ENCODE measurements around the gene RTN3.
A peak's percentile ranks its signal among the peaks of the same experiment; 100 is the strongest.
"Not testable (repeated sequence)": the region's sequence is repeated elsewhere in the genome, so short reads cannot be mapped to it uniquely, and the experiment has no call there.

Gene RTN3, protein sequence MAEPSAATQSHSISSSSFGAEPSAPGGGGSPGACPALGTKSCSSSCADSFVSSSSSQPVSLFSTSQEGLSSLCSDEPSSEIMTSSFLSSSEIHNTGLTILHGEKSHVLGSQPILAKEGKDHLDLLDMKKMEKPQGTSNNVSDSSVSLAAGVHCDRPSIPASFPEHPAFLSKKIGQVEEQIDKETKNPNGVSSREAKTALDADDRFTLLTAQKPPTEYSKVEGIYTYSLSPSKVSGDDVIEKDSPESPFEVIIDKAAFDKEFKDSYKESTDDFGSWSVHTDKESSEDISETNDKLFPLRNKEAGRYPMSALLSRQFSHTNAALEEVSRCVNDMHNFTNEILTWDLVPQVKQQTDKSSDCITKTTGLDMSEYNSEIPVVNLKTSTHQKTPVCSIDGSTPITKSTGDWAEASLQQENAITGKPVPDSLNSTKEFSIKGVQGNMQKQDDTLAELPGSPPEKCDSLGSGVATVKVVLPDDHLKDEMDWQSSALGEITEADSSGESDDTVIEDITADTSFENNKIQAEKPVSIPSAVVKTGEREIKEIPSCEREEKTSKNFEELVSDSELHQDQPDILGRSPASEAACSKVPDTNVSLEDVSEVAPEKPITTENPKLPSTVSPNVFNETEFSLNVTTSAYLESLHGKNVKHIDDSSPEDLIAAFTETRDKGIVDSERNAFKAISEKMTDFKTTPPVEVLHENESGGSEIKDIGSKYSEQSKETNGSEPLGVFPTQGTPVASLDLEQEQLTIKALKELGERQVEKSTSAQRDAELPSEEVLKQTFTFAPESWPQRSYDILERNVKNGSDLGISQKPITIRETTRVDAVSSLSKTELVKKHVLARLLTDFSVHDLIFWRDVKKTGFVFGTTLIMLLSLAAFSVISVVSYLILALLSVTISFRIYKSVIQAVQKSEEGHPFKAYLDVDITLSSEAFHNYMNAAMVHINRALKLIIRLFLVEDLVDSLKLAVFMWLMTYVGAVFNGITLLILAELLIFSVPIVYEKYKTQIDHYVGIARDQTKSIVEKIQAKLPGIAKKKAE

DNA sequence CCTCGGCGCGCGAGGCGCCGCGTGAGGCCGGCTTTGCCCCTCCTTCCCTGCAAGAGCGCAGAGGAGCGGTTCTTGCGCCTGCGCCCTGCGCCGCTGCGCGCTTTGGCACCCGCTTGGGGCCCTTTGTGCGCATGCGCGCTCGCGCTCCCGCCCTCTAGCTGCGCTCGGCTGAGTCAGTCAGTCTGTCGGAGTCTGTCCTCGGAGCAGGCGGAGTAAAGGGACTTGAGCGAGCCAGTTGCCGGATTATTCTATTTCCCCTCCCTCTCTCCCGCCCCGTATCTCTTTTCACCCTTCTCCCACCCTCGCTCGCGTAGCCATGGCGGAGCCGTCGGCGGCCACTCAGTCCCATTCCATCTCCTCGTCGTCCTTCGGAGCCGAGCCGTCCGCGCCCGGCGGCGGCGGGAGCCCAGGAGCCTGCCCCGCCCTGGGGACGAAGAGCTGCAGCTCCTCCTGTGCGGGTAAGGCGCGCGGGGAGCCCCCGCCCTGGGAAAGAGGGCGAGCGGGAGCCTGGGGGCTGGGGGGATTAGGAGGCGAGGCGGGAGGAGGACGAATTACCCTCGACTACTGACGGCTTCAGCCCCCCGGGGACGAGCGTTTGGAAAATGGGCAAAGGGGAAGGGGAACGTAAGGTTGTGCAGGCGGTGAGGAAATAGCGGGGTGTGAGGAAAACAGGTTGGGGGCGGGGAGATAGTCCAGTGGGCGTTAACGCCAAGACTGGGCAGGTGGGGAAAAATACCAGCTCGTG lies at the start of gene RTN3:
TSS of gene RTN3 (plus strand) at position 180 of the 745 bp plus-strand sequence. CDS start at position 317, 137 bp downstream.
- peak; percentile 97 to 98 for DNase-seq (ENCODE audit: low read depth in 1 of 2, low spot score in 1 of 2)

DNA sequence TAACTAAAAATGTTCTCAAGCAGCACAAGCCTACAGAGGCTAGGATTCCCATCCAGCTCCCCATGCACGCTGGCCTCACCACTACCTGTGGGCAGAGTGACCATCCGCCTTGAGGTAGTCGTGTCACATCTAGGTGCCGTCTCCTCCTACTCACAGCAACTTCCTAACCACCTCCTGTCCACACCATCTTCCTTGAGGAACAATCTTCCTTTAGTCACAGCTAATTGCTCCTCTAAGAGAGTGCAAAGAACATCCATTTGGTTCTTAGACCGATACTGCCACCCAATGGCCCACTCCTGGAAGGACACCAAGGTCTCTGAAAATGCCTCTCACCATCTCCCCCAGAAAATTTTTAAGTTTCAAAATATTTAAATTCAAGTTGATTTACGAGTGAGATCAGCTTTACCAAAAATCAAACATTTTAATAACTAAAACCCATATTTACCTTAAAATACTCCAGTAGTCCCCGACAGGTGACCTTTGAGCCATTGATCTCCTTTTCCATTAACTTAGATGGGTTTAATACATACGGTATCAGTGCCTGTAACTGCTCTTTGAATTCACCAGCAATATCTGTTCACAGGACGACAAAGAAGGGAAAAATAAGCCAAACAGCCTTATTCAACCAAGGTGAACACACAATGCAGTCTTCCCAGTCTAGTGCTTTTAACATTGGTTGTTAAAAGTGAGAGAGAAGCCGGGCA lies 45.4 kb upstream of the RTN3 start:
- DNase-seq (ENCODE audit: low read depth in 1 of 2, low spot score in 1 of 2): peak; percentile 21 to 40

DNA sequence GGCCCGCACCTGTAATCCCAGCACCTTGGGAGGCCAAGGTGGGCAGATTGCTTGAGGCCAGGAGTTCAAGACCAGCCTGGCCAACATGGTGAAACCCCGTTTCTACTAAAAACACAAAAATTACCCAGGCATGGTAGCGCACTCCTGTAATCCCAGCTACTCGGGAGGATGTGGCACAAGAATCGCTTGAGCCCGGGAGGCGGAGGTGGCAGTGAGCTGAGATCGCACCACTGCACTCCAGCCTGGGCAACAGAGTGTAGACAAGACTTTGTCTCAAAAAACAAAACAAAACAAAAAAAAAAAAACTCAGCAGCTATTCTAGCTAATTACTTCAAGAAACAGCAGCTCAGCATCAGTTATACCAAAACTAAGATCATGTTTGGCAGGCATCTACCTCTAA lies 42.9 kb upstream of the RTN3 start:
- DNase-seq (ENCODE audit: low read depth in 1 of 2, low spot score in 1 of 2): not testable (repeated sequence)

DNA sequence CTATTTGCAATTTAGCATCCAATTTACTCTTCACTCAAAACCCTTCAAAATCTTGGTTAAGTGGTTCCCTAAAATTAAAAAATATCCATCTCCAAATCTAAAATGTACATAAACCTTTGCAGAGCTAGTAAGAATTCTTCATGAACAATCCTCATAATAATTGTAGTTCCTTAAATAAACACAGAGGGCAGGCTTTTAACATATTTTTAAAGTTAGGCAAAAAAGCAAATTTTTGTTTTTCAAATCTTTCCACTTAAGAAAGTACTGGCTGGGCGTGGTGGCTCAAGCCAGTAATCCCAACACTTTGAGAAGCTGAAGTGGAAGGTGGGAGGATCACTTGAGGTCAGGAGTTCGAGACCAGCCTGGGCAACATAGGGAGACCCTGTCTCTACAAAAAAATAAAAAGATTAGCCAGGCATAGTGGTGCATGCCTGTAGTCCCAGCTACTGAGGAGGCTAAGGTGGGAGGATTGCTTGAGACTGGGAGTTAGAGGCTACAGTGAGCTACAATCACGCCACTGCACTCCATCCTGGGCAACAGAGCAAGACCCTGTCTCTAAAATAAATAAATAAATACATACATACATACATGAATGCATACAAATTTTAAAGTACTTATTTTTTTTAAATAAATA lies 42.0 kb upstream of the RTN3 start:
- no peak for DNase-seq (ENCODE audit: low read depth in 1 of 2, low spot score in 1 of 2)

DNA sequence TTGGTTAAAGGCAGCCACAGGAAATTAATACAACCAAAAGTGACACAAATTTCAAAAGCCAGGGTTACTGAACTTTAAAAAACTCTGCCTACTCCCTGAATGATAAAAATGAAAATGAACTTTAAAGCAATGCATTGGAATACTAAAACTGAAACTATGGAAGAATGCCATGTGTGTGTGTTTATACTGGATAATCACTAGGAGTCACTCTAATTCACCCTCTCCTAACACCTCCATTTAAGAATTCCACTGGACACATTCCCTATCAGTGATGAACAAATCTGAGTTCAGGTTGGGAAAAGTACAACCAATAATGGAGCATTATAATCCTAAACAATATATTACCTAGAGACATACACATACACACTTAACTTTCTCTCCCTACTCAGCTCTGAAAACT lies 39.6 kb upstream of the RTN3 start:
- DNase-seq (ENCODE audit: low read depth in 1 of 2, low spot score in 1 of 2): no peak

DNA sequence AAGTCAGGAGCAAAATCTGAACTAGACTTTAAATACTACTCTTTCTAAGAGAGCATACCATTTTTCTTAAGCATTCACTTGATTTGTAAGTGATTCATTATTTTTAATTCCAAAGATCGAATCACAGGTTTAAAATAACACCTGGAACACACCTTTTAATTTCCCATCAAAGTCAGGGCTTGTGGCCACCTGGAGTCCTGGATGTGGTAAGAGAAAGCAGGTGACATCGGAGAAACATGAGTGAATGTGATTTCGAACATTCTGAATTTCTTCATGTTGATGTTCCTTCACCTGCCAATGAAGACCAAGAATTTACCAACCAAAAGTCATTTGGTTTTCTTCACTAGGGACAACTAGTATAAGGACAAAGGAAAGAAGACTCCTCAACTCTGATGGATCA lies 38.1 kb upstream of the RTN3 start:
- no peak for DNase-seq (ENCODE audit: low read depth in 1 of 2, low spot score in 1 of 2)

DNA sequence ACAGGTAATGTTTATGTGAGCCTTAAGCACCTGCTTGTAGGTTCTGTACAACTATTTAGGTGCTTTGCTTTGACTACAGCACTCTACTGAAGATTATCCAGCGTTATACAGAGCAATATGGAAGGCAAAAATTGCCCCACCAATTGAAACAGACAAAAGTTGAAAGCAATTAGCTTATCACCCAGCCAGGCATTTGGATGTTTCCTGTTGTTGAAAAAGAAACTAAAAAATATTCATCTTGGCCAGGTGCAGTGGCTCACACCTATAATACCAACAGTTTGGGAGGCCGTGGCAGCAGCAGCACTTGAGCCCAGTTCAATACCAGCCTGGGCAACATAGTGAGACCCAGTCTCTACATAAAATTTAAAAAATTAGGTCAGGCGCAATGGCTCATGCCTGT lies 28.6 kb upstream of the RTN3 start:
- no peak for DNase-seq (ENCODE audit: low read depth in 1 of 2, low spot score in 1 of 2)

DNA sequence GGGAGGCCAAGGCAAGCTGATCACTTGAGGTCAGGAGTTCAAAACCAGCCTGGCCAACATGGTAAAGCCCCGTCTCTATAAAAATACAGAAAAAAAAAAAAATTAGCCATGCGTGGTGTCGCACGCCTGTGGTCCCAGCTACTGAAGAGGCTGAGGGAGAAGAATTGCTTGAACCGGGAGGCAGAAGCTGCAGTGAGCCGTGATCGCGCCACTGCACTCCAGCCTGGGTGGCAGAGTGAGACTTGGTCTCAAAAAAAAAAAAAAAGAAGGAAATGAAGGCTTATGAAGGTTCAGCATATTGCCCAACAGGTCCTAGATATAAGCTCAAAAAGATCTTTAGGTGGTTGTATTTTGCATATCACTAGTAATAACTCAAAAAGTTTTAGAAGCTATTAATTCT lies 20.3 kb upstream of the RTN3 start:
- no peak for DNase-seq (ENCODE audit: low read depth in 1 of 2, low spot score in 1 of 2)

DNA sequence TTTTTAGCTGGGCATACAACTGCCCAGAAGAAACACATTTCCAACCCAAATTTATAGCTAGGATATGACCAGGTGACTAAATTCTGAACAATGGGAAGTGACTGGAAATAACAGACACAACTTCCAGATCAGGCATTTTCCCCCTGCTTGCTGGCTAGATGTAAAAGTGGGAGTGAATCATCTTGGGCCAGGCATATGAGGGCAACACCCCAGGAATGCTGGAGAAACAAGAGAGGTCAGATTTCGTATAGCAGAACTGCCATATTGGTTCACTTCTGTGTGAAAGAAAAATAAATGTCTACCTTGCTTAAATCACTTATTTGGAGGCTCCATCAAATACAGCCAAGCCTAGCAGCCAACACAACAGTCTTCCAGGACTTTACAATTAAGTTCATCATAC lies 17.5 kb upstream of the RTN3 start:
- no peak for DNase-seq (ENCODE audit: low read depth in 1 of 2, low spot score in 1 of 2)

DNA sequence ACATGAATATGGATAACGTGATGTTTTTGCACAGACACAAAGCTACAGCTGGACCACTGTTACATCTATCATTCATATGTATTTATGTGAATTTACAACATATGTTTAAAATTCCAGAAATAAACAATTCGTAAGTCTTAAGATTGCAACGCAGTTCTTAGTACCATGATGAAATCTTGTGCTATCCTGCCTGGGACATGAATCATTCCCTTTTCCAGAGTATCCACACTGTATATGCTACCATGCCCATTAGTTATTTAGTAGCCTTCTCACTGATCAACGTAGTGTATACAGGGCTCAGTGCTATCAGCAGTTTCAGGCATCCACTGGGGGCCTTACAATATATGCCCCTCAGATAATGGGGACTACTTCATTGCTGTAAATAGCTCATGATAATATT lies 14.4 kb upstream of the RTN3 start:
- no peak for DNase-seq (ENCODE audit: low read depth in 1 of 2, low spot score in 1 of 2)

DNA sequence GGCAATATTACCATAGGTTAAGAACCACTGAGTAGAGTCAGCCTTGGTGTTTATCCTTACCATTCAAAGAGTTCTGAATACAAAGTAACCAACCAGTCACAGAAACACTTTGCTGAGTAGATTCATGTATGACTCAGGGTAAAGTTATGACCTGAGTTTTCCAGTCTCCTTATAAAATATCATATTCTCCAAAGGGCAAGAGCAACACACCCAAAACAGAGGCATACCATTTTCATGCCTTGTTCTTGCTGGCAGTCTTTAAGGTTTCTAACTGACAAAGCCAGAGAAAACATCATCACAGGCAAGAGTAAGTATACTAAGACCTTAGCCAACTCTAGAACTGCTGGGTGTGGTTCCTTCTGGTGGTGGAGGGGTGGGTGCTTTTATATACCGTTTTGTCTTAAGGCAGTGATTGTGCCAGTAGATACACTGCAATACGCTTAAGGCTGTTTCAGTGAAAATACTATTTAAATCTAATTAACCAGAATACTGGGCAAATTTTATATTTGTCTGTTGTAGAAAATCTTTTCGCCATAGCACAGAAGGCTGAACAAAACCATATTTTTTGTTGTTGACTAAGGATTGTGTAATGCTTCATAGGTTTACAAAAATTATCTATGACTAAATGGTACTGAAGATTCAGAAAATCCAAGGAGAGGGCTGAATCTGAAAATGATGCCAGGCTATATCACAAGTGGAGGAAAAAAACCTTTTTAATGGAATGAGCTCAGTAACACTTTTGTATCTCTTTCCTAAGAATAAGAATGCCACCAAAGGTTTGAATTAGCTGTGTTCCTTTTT lies 13.1 kb upstream of the RTN3 start:
- no peak for DNase-seq (ENCODE audit: low read depth in 1 of 2, low spot score in 1 of 2)

DNA sequence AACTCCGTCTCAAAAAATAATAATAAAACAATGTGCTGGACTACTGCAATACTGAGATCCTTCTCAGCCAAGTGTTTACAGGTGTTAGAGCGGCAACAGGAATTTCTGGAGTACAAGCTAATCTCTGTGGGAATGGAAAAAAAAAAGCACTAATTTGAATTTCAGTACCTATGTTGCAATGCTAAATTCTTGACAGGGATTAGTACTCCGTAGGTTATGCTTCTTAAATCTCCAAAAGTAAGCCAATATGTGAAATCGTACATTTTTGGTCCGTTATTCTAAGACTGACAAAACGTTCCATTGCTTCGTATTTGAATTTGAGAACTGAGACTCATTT lies 11.2 kb upstream of the RTN3 start:
- DNase-seq (ENCODE audit: low read depth in 1 of 2, low spot score in 1 of 2): no peak

DNA sequence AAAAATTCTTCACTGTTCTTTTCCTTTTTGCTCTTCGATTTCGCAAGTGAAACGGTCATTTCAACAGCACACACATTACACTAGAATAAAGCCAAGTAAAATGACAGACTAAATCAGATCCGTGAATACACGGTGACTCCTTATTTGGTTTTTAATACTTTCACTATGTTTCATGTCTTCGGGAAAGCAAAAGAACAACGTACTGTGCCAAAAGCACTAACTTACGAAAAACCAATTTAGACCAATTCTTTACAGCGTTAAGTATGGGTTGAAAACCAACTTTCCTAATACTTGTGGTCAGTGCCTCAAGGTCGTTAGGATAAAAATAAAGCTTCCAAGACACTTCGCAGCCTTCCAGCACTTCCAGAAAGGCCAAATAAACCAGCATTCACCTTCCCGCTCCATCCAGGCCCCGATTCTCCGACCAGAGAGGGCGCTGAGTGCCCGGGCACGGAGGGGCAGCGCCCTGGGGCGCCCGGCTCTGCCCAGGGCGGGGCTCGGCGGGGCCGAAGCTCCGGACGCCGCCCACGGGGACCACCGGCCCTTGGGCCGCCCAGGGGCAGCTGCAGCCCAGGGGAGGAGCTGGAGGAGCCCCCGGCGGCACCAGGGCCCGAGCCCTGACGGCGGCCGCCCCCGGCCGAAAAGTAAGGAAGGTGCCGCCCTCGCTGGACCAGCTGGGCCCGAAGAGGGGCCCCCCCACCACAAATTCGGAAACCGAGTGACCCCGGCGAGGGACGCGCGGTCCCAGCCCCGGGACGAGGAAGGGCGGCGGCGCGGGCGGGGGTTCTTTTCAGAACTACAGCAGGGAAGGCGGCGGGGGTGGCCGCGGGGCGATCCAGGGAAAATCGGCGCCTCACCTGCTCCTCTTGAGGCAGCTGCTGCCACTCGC lies 10.6 kb upstream of the RTN3 start:
- DNase-seq (ENCODE audit: low read depth in 1 of 2, low spot score in 1 of 2): peak in 1 of 2 donors; percentile 11

DNA sequence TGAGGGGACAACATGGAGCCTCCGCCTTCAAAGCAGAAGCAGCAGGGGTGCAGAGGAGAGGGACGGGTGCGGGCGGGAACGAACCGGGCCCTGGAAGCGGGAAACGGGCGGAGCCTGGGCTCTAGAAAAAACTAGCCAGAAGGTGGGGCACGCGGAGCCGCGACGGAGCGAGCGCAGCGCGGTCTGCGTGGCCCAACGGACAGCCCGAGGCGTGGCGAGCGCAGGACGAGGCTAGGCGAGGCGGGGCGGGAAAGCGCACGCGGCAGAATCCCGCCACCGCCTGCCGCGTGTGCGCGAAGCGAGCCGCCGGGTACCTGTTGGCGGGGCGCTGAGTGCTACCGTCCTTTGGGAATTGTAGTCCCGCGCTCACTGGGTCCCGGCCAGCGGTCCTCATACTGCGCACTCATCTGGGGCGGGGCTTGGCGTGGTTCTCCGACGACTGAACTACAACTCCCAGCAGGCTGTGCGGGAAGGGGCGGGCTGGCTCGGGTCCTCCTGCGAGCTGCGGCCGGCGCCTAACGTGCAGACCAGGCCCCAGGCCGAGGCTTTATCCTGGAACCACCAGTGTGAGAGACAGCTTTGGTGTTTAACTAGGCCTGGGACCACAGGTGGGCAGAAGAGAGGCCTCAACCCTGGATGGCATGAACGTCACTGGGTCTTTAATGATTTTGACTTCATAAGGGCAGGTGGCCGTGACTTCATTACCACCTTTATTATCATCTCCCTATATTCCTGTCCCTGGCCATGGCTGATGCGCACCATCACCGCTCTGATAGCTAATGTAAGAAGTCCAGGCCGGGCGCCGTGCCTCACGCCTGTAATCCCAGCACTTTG lies 9.8 kb upstream of the RTN3 start, which contains the start of gene ATL3:
TSS of gene ATL3 (minus strand) at position 55 of the 834 bp plus-strand sequence. CDS start at position 14, 41 bp downstream.
- DNase-seq (ENCODE audit: low read depth in 1 of 2, low spot score in 1 of 2): peak; percentile 86 to 92

DNA sequence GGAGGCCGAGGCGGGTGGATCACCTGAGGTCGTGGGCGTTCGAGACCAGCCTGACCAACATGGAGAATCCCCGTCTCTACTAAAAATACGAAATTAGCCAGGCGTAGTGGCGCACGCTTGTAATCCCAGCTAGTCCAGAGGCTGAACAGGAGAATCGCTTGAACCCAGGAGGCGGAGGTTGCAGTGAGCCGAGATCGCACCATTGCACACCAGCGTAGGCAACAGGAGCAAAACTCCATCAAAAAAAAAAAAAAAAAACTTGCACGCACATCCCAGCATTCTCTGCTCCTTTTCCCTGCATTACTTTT lies 9.2 kb upstream of the RTN3 start:
- no peak for DNase-seq (ENCODE audit: low read depth in 1 of 2, low spot score in 1 of 2)

DNA sequence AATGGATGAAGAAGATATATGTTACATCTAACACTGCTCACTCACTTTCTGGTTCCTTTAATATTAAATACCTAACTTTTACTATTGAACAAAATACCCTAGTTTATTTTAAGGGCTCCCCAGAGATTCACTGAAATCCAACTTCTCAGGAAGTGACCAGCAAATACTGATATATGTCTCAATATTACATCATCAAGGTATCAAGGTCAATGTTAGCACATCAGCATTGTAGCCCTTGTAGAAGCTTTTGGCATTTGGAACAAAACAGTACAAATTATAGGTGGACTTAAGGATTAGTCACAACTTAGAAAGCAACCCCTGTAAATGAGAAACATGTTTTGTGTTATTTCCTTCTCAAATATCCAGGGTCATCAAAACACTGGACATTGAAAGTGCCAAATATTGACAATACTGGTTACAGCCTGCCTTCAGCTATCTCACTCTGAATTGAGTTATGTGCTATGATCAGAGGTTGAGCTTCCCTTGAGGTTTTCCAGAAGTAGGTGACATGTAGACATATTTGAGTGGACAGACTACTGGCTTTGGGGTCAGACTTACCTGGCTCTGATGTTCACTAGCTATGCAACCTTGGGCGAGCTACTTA lies 8.3 kb upstream of the RTN3 start:
- DNase-seq (ENCODE audit: low read depth in 1 of 2, low spot score in 1 of 2): no peak

DNA sequence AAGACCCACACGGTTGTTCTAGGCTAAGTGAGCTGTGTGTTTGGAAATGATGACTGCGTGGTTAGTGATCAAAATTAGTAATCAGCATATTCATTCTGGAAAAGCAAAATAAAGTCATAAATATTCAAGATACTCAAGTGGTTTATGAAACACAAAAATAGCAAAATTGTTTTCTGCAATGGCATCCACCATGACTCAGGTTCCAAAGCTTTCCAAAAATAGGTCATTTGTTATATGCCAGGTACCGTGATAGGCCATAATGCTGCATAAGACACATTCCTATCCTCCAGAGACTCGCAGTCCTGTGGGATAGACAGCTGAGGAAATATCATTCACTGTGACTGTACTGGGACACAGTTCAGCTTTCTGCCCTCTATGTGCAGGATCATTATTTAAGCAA lies 7.7 kb upstream of the RTN3 start:
- no peak for DNase-seq (ENCODE audit: low read depth in 1 of 2, low spot score in 1 of 2)

Measured in stimulated activated CD4-positive, alpha-beta T cell treated with anti-CD3 and anti-CD28 coated beads, Interleukin-15, amount 100 ng/mL, for 1 hour (primary cell).